ENCODE data around the gene MDC1. TPM values are rescaled to one million over a fixed set of nuclear protein-coding genes. Genes with fewer than 3 reads are reported as not detected.
"Not testable (repeated sequence)": the region's sequence is repeated elsewhere in the genome, so short reads cannot be mapped to it uniquely, and the experiment has no call there.

MDC1 gene
- total RNA-seq, 1 donor from 2014 or later: 5.2 TPM

GRCh38 chr6:30679765-30680535 is 37.1 kb downstream of the MDC1 start:
- Histone ChIP-seq H3K27ac (ENCODE audit: low read depth, low read length) (peak overlapping the region; percentile 37), H3K9me3 (ENCODE audit: control insufficient read depth in 3 of 3, low read length in 3 of 3) (no peaks in the 10 kb centered on the region), H3K4me1 (ENCODE audit: control insufficient read depth in 3 of 3, insufficient read depth in 3 of 3, low read length in 3 of 3) (peaks cover 24 to 45% (median 27%) of the 10 kb centered on the region in 3 donors), H3K27me3 (ENCODE audit: control insufficient read depth in 3 of 3, insufficient read depth in 3 of 3, low read length in 3 of 3) (no peaks in the 10 kb centered on the region), H3K4me3 (ENCODE audit: low read length in 3 of 3) (peak overlapping the region in 1 of 3 donors; percentile 15), H3K36me3 (ENCODE audit: control insufficient read depth in 3 of 3, insufficient read depth in 3 of 3, low read length in 3 of 3) (peaks cover 16 to 19% (median 16%) of the 10 kb centered on the region in 3 donors), H3K9ac (ENCODE audit: low read depth in 1 of 3, low read length in 3 of 3) (peak overlapping the region in 2 of 3 donors; percentile 10 to 20)

- Histone ChIP-seq H3K4me1 (ENCODE audit: control insufficient read depth in 3 of 3, insufficient read depth in 3 of 3, low read length in 3 of 3) (peaks cover 24 to 40% (median 27%) of the 10 kb centered on the region in 3 donors), H3K9me3 (ENCODE audit: control insufficient read depth in 3 of 3, low read length in 3 of 3) (no peaks in the 10 kb centered on the region), H3K36me3 (ENCODE audit: control insufficient read depth in 3 of 3, insufficient read depth in 3 of 3, low read length in 3 of 3) (peaks cover 14 to 19% (median 16%) of the 10 kb centered on the region in 3 donors), H3K4me3 (ENCODE audit: low read length in 3 of 3) (peak overlapping the region in 1 of 3 donors; percentile 41), H3K27me3 (ENCODE audit: control insufficient read depth in 3 of 3, insufficient read depth in 3 of 3, low read length in 3 of 3) (no peaks in the 10 kb centered on the region), H3K27ac (ENCODE audit: low read depth, low read length) (peak overlapping the region; percentile 37), H3K9ac (ENCODE audit: low read depth in 1 of 3, low read length in 3 of 3) (peak overlapping the region in 2 of 3 donors; percentile 10 to 33)
These were observed 37.9 kb downstream of the MDC1 start for GRCh38 chr6:30678964-30679726.

GRCh38 chr6:30676660-30677285 is 40.3 kb downstream of the MDC1 start:
- peaks cover 16 to 19% (median 16%) of the 10 kb centered on the region in 3 donors for H3K36me3 ChIP-seq (ENCODE audit: control insufficient read depth in 3 of 3, insufficient read depth in 3 of 3, low read length in 3 of 3)
- no peaks in the 10 kb centered on the region for H3K27me3 ChIP-seq (ENCODE audit: control insufficient read depth in 3 of 3, insufficient read depth in 3 of 3, low read length in 3 of 3)
- H3K27ac ChIP-seq (ENCODE audit: low read depth, low read length): no peak overlapping the region
- H3K4me3 ChIP-seq (ENCODE audit: low read length in 3 of 3): no peak overlapping the region
- no peak overlapping the region for H3K9ac ChIP-seq (ENCODE audit: low read depth in 1 of 3, low read length in 3 of 3)
- H3K9me3 ChIP-seq (ENCODE audit: control insufficient read depth in 3 of 3, low read length in 3 of 3): no peaks in the 10 kb centered on the region
- H3K4me1 ChIP-seq (ENCODE audit: control insufficient read depth in 3 of 3, insufficient read depth in 3 of 3, low read length in 3 of 3): peaks cover 18 to 27% (median 22%) of the 10 kb centered on the region in 3 donors

GRCh38 chr6:30672445-30673253 is 44.4 kb downstream of the MDC1 start, which contains the start of gene DHX16:
DHX16 (minus strand) TSS chr6:30673006; CDS start chr6:30672841, 165 bp downstream.
- Histone ChIP-seq H3K4me1 (ENCODE audit: control insufficient read depth in 3 of 3, insufficient read depth in 3 of 3, low read length in 3 of 3) (peaks cover 9 to 25% (median 12%) of the 10 kb centered on the region in 3 donors), H3K9ac (ENCODE audit: low read depth in 1 of 3, low read length in 3 of 3) (peak within 1 kb of the TSS; percentile 88 to 92 (median 90)), H3K9me3 (ENCODE audit: control insufficient read depth in 3 of 3, low read length in 3 of 3) (no peaks in the 10 kb centered on the region), H3K36me3 (ENCODE audit: control insufficient read depth in 3 of 3, insufficient read depth in 3 of 3, low read length in 3 of 3) (peaks cover 27 to 38% (median 37%) of the 10 kb centered on the region in 3 donors), H3K27ac (ENCODE audit: low read depth, low read length) (peak within 1 kb of the TSS; percentile 70), H3K4me3 (ENCODE audit: low read length in 3 of 3) (peak within 1 kb of the TSS; percentile 96 to 99 (median 97)), H3K27me3 (ENCODE audit: control insufficient read depth in 3 of 3, insufficient read depth in 3 of 3, low read length in 3 of 3) (no peaks in the 10 kb centered on the region)

GRCh38 chr6:30670760-30671527 is 46.1 kb downstream of the MDC1 start:
- Histone ChIP-seq H3K27me3 (ENCODE audit: control insufficient read depth in 3 of 3, insufficient read depth in 3 of 3, low read length in 3 of 3) (no peaks in the 10 kb centered on the region), H3K27ac (ENCODE audit: low read depth, low read length) (no peak overlapping the region), H3K4me3 (ENCODE audit: low read length in 3 of 3) (no peak overlapping the region), H3K36me3 (ENCODE audit: control insufficient read depth in 3 of 3, insufficient read depth in 3 of 3, low read length in 3 of 3) (peaks cover 20 to 36% (median 29%) of the 10 kb centered on the region in 3 donors), H3K9me3 (ENCODE audit: control insufficient read depth in 3 of 3, low read length in 3 of 3) (no peaks in the 10 kb centered on the region), H3K4me1 (ENCODE audit: control insufficient read depth in 3 of 3, insufficient read depth in 3 of 3, low read length in 3 of 3) (peaks cover 9 to 25% (median 12%) of the 10 kb centered on the region in 3 donors), H3K9ac (ENCODE audit: low read depth in 1 of 3, low read length in 3 of 3) (peak overlapping the region in 2 of 3 donors; percentile 23 to 92)

- H3K9ac ChIP-seq (ENCODE audit: low read depth in 1 of 3, low read length in 3 of 3): not testable (repeated sequence)
These were observed 50.8 kb downstream of the MDC1 start for GRCh38 chr6:30666300-30666699.

GRCh38 chr6:30664994-30665767 is 51.9 kb downstream of the MDC1 start:
- no peak overlapping the region for H3K27ac ChIP-seq (ENCODE audit: low read depth, low read length)
- H3K9me3 ChIP-seq (ENCODE audit: control insufficient read depth in 3 of 3, low read length in 3 of 3): no peaks in the 10 kb centered on the region
- no peaks in the 10 kb centered on the region for H3K27me3 ChIP-seq (ENCODE audit: control insufficient read depth in 3 of 3, insufficient read depth in 3 of 3, low read length in 3 of 3)
- H3K9ac ChIP-seq (ENCODE audit: low read depth in 1 of 3, low read length in 3 of 3): no peak overlapping the region
- H3K36me3 ChIP-seq (ENCODE audit: control insufficient read depth in 3 of 3, insufficient read depth in 3 of 3, low read length in 3 of 3): peaks cover 52 to 72% (median 67%) of the 10 kb centered on the region in 3 donors
- H3K4me3 ChIP-seq (ENCODE audit: low read length in 3 of 3): no peak overlapping the region
- H3K4me1 ChIP-seq (ENCODE audit: control insufficient read depth in 3 of 3, insufficient read depth in 3 of 3, low read length in 3 of 3): peaks cover 0 to under 1% (median 0%) of the 10 kb centered on the region in 3 donors

More at GRCh38 chr6:30666300-30666699, 50.8 kb downstream of the MDC1 start:
- not testable (repeated sequence) for H3K27me3 ChIP-seq (ENCODE audit: control insufficient read depth in 3 of 3, insufficient read depth in 3 of 3, low read length in 3 of 3); H3K9me3 ChIP-seq (ENCODE audit: control insufficient read depth in 3 of 3, low read length in 3 of 3); H3K4me3 ChIP-seq (ENCODE audit: low read length in 3 of 3); H3K27ac ChIP-seq (ENCODE audit: low read depth, low read length)
- peaks cover 0 to 12% (median 2%) of the 10 kb centered on the region in 3 donors for H3K4me1 ChIP-seq (ENCODE audit: control insufficient read depth in 3 of 3, insufficient read depth in 3 of 3, low read length in 3 of 3)
- H3K36me3 ChIP-seq (ENCODE audit: control insufficient read depth in 3 of 3, insufficient read depth in 3 of 3, low read length in 3 of 3): peaks cover 53 to 76% (median 69%) of the 10 kb centered on the region in 3 donors

- H3K27me3 ChIP-seq (ENCODE audit: control insufficient read depth in 3 of 3, insufficient read depth in 3 of 3, low read length in 3 of 3): not testable (repeated sequence)
- peaks cover 84 to 86% (median 85%) of the 10 kb centered on the region in 3 donors for H3K36me3 ChIP-seq (ENCODE audit: control insufficient read depth in 3 of 3, insufficient read depth in 3 of 3, low read length in 3 of 3)
These were observed 59.2 kb downstream of the MDC1 start for GRCh38 chr6:30657922-30658321.

More at GRCh38 chr6:30657922-30658321, 59.2 kb downstream of the MDC1 start:
- H3K4me1 ChIP-seq (ENCODE audit: control insufficient read depth in 3 of 3, insufficient read depth in 3 of 3, low read length in 3 of 3); H3K9me3 ChIP-seq (ENCODE audit: control insufficient read depth in 3 of 3, low read length in 3 of 3); H3K4me3 ChIP-seq (ENCODE audit: low read length in 3 of 3); H3K9ac ChIP-seq (ENCODE audit: low read depth in 1 of 3, low read length in 3 of 3); H3K27ac ChIP-seq (ENCODE audit: low read depth, low read length): not testable (repeated sequence)
